ENCODE results near the gene MAP3K5.

The MAP3K5 gene

DNA sequence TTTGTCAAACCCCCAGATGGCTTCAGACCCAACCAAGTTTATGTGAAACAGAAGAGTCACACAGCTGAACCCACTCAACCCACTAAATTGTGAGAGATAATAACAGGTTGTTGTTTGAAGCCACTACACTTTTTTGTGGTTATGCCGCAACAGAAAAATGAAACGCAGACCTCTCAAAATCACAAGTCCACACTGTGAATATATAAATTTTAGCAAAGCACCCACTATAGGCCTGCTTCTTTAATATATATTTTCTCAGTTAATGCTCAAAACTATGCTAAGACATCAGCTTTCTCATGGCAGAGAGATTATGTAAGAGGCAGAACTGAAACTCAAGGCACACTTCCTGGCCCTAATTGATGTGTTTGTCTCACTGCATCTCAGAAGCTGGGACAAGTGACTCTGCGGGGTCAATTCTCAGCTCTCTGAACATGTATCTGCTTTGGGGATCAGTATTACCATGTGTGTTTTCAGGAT lies 27.7 kb downstream of the MAP3K5 start:
- TF ChIP-seq, protein P1, sequence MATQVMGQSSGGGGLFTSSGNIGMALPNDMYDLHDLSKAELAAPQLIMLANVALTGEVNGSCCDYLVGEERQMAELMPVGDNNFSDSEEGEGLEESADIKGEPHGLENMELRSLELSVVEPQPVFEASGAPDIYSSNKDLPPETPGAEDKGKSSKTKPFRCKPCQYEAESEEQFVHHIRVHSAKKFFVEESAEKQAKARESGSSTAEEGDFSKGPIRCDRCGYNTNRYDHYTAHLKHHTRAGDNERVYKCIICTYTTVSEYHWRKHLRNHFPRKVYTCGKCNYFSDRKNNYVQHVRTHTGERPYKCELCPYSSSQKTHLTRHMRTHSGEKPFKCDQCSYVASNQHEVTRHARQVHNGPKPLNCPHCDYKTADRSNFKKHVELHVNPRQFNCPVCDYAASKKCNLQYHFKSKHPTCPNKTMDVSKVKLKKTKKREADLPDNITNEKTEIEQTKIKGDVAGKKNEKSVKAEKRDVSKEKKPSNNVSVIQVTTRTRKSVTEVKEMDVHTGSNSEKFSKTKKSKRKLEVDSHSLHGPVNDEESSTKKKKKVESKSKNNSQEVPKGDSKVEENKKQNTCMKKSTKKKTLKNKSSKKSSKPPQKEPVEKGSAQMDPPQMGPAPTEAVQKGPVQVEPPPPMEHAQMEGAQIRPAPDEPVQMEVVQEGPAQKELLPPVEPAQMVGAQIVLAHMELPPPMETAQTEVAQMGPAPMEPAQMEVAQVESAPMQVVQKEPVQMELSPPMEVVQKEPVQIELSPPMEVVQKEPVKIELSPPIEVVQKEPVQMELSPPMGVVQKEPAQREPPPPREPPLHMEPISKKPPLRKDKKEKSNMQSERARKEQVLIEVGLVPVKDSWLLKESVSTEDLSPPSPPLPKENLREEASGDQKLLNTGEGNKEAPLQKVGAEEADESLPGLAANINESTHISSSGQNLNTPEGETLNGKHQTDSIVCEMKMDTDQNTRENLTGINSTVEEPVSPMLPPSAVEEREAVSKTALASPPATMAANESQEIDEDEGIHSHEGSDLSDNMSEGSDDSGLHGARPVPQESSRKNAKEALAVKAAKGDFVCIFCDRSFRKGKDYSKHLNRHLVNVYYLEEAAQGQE (IDR thresholded peaks at IDR 0.05; ENCODE audit: insufficient read depth in 1 of 2, low read depth in 2 of 2, low read length in 2 of 2): no peak
- no peak for TF ChIP-seq FOXP2 (optimal IDR thresholded peaks at IDR 0.05; ENCODE audit: borderline replicate concordance, extremely low read depth, extremely low read length, insufficient read depth)
- TF ChIP-seq TAF1 (IDR thresholded peaks at IDR 0.05; ENCODE audit: borderline replicate concordance, insufficient read depth, low read length): no peak
- TF ChIP-seq SIN3A (IDR thresholded peaks at IDR 0.05; ENCODE audit: borderline replicate concordance, insufficient read depth, low read length): no peak
- TF ChIP-seq POLR2AphosphoS5 (IDR thresholded peaks at IDR 0.05; ENCODE audit: low read depth, low read length): no peak

DNA sequence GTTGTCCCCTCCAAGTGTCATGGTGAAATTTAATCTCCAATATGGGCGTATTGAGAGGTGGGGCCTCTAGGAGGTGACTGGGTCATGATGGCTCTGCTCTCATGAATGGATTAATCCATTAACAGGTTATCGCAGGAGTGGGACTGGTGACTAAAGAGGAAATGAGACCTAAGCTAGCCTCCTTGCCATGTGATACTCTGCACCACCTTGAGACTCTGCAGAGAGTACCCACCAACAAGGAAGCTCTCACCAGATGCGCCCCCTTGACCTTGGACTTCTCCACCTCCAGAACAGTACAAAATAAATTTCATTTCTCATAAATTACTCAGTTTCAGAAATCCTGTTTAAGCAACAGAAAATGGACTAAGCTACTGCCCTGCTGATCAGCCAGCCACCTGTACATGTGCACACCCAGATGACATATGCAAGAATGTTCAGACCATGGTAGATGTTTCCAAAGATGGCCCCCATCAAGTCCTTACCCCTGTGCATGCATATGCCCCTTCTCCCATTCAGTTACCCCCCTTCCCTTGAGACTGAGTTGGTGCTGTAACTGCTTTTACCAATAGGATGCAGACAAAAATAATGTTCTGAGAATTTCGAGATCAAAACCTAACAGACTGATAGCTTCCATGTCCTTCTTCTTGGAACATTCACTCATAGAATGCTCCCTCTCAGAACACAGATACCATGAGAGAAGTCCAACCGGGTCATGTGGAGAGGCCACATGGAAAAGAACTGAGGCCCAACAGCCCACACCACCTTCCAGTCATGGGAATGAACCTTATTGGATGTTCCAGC lies 28.4 kb downstream of the MAP3K5 start:
- TF ChIP-seq TAF1 (IDR thresholded peaks at IDR 0.05; ENCODE audit: borderline replicate concordance, insufficient read depth, low read length): no peak
- TF ChIP-seq, protein P1 (IDR thresholded peaks at IDR 0.05; ENCODE audit: insufficient read depth in 1 of 2, low read depth in 2 of 2, low read length in 2 of 2): no peak
- TF ChIP-seq POLR2AphosphoS5 (IDR thresholded peaks at IDR 0.05; ENCODE audit: low read depth, low read length): no peak
- TF ChIP-seq SIN3A (IDR thresholded peaks at IDR 0.05; ENCODE audit: borderline replicate concordance, insufficient read depth, low read length): no peak
- no peak for TF ChIP-seq FOXP2 (optimal IDR thresholded peaks at IDR 0.05; ENCODE audit: borderline replicate concordance, extremely low read depth, extremely low read length, insufficient read depth)

DNA sequence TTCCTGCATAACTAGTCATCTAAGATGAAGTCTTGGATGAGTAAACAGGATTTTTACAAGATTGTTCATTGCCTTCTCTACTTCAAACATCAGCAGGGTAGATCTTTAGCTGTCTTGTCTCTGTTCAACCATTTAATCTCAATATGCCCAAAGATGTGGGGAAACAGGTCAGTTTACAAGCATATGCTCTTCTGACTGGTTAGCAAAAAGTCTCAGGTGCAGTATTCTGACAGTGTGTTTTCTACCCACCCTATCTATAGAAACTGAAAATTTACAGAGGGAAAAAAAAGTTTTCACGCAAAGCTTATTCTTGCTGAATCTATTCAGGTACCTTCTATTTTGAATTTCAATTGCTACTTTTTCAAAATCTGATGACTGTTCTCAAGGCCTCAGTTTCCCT lies 29.0 kb downstream of the MAP3K5 start:
- TF ChIP-seq POLR2AphosphoS5 (IDR thresholded peaks at IDR 0.05; ENCODE audit: low read depth, low read length): no peak
- TF ChIP-seq TAF1 (IDR thresholded peaks at IDR 0.05; ENCODE audit: borderline replicate concordance, insufficient read depth, low read length): no peak
- no peak for TF ChIP-seq FOXP2 (optimal IDR thresholded peaks at IDR 0.05; ENCODE audit: borderline replicate concordance, extremely low read depth, extremely low read length, insufficient read depth)
- no peak for TF ChIP-seq SIN3A (IDR thresholded peaks at IDR 0.05; ENCODE audit: borderline replicate concordance, insufficient read depth, low read length)
- TF ChIP-seq, protein P1 (IDR thresholded peaks at IDR 0.05; ENCODE audit: insufficient read depth in 1 of 2, low read depth in 2 of 2, low read length in 2 of 2): no peak

DNA sequence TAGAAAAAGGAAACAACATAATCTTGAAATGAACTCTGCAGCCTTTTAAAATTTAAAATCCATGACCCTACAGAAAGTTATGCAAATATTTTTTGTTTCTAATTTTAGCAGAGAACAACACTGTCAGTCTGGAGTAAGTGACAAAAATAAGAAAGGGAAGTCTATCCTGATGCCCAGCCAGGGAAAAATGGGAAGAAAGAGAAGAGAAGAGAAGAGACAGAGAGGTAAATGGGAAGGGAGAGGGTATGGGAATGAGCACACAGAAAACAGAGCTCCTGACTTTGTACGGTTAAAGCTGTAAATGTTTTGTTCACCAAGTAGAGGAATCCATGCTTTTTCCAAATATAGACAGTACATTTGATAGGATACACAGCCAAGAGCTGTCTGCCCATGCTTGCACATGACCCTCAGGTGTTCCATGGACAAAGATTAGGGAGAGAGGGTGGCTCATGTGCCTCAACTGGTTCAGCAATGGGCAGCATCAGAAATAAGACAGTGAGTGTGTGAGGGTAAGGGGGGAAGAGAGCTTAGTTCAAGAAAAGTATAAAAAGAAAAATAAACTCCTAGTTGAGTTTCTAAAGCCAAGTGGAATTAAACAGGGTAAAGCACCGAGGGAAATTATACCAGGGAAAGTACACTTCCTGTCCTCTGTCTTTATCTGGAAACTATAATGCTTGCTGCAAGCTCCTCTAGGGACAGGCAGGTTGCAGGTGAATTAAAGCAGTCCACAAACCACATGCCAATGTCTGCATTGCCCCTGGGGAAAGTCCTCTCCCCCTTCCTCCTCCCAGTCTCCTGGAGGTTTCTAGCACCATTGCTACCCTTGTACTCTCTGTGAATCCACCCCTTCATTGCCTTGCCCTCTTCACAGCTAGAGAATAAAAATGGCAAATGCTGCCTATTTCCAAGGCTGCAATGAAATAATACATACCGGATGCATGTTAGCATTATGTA lies 30.0 kb downstream of the MAP3K5 start:
- TF ChIP-seq FOXP2 (optimal IDR thresholded peaks at IDR 0.05; ENCODE audit: borderline replicate concordance, extremely low read depth, extremely low read length, insufficient read depth): no peak
- TF ChIP-seq TAF1 (IDR thresholded peaks at IDR 0.05; ENCODE audit: borderline replicate concordance, insufficient read depth, low read length): 0 out of 2 replicates have a peak, but pooled peaks have one; percentile 24

DNA sequence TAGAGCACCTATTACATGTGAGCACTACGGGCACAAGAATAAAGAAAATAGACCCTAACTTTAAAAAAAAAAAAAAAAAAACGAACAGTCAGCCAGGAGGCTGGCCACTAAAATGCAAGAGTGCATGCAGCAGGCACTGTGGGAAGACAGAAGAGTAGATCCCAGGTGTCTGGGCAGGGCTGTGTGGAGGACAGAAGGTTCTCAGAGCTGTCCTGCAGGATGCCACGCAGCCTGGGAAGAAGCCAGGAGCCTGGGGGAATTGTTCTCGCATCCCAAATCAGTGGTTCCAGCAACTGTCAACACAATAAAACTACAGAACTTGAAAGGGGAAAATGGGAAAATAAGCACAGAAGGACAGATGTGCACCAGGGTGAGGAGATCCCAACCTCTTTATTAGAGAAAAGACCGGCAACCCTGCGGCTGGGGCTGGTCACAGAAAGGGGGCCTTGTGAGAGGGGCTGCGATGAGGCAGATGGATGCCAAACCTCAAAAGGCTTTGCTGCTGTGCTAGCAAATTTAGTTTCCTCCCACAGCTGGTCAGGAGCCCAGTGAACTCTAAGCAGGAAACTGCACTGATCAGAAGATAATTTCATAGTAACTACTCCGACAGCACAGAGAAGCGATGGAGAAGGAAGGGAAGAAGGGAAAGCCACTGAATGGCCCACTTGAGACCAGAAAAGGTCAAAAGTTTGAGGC lies 30.9 kb downstream of the MAP3K5 start:
- TF ChIP-seq FOXP2 (optimal IDR thresholded peaks at IDR 0.05; ENCODE audit: borderline replicate concordance, extremely low read depth, extremely low read length, insufficient read depth) (no peak), POLR2AphosphoS5 (IDR thresholded peaks at IDR 0.05; ENCODE audit: low read depth, low read length) (no peak), SIN3A (IDR thresholded peaks at IDR 0.05; ENCODE audit: borderline replicate concordance, insufficient read depth, low read length) (no peak), TAF1 (IDR thresholded peaks at IDR 0.05; ENCODE audit: borderline replicate concordance, insufficient read depth, low read length) (no peak)
- TF ChIP-seq, protein P1 (IDR thresholded peaks at IDR 0.05; ENCODE audit: insufficient read depth in 1 of 2, low read depth in 2 of 2, low read length in 2 of 2): no peak
